Measurements from ENCODE around the gene RNF220. TPM values are rescaled to one million over a fixed set of nuclear protein-coding genes. Genes with fewer than 3 reads are reported as not detected.

Gene RNF220
- total and polyA plus RNA-seq, 10 donors: 59.0 to 126 (median 71.7) TPM

DNA sequence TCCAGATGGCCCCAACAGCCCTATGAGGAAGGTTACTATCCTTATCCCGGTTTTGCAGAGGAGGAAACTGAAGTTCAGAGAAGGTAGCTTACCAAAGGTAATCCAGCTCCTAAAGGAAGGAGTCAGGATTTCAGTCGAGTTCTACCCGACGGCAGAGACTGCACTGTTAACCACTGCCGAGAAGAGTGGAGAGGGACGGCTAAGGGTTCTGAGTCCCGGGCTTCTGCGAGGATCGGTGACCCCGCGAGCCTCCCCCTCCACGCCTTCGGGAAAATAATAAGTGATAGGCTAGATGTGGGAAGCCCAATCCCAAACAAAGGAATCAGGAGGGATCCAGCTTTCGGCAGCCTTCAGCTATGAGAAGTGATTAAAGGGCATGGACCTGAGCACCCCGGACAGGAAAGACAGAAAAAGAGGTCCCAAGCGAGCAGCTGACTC, 268.6 kb downstream of the RNF220 start:
- Histone ChIP-seq H3K4me3 (peak overlapping the region; percentile 55 to 83 (median 62)), H3K27me3 (replicated peaks in 1 of 7) (no peaks in the 10 kb centered on the region), H3K27ac (peak overlapping the region; percentile 88 to 98 (median 92)), H3K9me3 (no peaks in the 10 kb centered on the region), H3K4me1 (peaks cover 25 to 67% (median 53%) of the 10 kb centered on the region in 6 donors), H3K36me3 (no peaks in the 10 kb centered on the region)
- TF ChIP-seq POLR2AphosphoS5 (IDR thresholded peaks at IDR 0.05): no peak
- TF ChIP-seq, protein P1, sequence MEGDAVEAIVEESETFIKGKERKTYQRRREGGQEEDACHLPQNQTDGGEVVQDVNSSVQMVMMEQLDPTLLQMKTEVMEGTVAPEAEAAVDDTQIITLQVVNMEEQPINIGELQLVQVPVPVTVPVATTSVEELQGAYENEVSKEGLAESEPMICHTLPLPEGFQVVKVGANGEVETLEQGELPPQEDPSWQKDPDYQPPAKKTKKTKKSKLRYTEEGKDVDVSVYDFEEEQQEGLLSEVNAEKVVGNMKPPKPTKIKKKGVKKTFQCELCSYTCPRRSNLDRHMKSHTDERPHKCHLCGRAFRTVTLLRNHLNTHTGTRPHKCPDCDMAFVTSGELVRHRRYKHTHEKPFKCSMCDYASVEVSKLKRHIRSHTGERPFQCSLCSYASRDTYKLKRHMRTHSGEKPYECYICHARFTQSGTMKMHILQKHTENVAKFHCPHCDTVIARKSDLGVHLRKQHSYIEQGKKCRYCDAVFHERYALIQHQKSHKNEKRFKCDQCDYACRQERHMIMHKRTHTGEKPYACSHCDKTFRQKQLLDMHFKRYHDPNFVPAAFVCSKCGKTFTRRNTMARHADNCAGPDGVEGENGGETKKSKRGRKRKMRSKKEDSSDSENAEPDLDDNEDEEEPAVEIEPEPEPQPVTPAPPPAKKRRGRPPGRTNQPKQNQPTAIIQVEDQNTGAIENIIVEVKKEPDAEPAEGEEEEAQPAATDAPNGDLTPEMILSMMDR (IDR thresholded peaks at IDR 0.05 in 8 of 11, conservative IDR thresholded peaks at IDR 0.05 in 3 of 11): no peak
- TF ChIP-seq POLR2A (IDR thresholded peaks at IDR 0.05): no peak
- 0 to 3% (median 2%) methylated on average over 16 of the region's 16 CpGs for WGBS, 5 donors
- intact Hi-C loops (cut with DNase I; ENCODE audit: low total_unique reads): no loop called here
- DNase-seq: no peak

DNA sequence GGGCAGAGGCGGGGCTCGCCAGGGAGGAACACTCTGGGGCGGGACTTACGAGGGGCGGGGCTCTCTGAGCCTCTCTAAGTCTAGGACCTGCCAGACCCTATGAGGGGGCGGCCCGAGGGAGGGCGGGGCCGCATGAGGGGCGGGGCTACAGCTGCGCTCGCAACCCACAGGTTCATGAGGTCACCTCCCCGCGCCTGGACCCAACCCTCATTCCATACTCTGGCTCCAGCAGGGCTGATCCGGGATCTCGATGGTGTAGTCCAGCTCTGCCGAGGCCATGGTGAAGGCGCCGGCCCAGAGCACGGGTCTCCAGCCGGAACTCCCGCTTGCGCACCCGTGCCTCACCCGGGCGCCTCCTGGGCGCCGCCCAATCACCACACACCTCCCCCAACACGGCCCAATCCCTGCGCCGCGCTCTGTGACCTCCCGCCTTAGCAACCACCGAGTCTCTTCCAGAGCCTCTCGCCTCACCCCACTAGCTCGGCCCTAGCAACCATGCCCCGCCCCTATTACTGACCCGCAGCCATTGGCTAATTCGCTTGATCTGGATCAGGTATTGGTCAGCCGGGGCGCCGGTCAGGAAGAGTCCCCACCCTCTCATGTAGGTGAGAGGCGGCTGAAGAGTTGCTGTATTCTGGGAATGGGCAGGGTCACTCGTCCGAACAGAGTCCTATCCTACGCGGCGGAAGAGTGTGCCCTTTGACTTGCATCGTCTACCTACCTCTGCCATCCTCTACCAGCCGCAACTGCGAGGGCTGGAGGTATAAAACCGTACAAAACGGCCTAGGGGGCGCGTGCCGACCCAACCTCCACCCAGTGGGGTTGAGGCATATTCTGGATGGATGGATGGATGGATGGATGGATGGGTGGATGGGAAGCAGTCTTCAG, 269.3 kb downstream of the RNF220 start, which contains the start of the genes ARMH1 and TMEM53:
ARMH1 (plus strand) TSS at position 602 of the 888 bp plus-strand sequence. CDS start 14,984 bp downstream, outside the sequence.
TMEM53 (minus strand) TSS at position 369 of the 888 bp plus-strand sequence; CDS start at position 279, 90 bp downstream.
- Histone ChIP-seq H3K27ac (peak within 1 kb of the TSS; percentile 88 to 98 (median 92)), H3K27me3 (replicated peaks in 1 of 7) (no peaks in the 10 kb centered on the region), H3K36me3 (no peaks in the 10 kb centered on the region), H3K4me1 (peaks cover 25 to 67% (median 53%) of the 10 kb centered on the region in 6 donors), H3K9me3 (no peaks in the 10 kb centered on the region), H3K4me3 (peak within 1 kb of the TSS; percentile 55 to 83 (median 62))
- peak; percentile 100 for DNase-seq
- intact Hi-C loops (cut with DNase I; ENCODE audit: low total_unique reads): no loop called here
- WGBS, 5 donors: 1 to 4% (median 2%) methylated on average over 34 to 56 of the region's 56 CpGs
- TF ChIP-seq, protein P1 (IDR thresholded peaks at IDR 0.05 in 8 of 11, conservative IDR thresholded peaks at IDR 0.05 in 3 of 11): peak in 2 of 11 experiments; percentile 21 to 27
- TF ChIP-seq POLR2A (IDR thresholded peaks at IDR 0.05) (no peak), POLR2AphosphoS5 (IDR thresholded peaks at IDR 0.05) (peak; percentile 78 to 89 (median 84))

DNA sequence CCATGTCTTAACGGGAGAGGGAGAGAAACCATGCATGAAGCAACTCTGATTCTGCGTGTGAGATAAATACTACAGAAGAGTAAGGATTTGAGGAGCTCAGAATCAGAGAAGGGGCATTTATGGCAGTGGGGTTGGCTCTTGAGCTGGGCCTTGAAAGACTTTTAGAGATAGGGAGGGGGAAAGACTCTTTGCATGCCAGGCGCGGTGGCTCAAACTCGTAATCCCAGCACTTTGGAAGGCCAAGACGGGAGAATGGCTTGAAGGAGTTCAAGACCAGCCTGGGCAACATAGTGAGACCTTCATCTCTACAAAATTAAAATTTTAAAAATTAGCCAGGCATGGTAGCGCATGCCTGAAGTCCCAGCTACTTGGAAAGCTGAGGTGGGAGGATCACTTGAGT, 270.1 kb downstream of the RNF220 start:
- TF ChIP-seq POLR2AphosphoS5 (IDR thresholded peaks at IDR 0.05) (no peak), POLR2A (IDR thresholded peaks at IDR 0.05) (no peak)
- TF ChIP-seq, protein P1 (IDR thresholded peaks at IDR 0.05 in 8 of 11, conservative IDR thresholded peaks at IDR 0.05 in 3 of 11): no peak
- H3K36me3 ChIP-seq: no peaks in the 10 kb centered on the region
- no peaks in the 10 kb centered on the region for H3K27me3 ChIP-seq (replicated peaks in 1 of 7)
- peak overlapping the region in 5 of 8 donors; percentile 55 to 83 (median 57) for H3K4me3 ChIP-seq
- peak; percentile 73 for DNase-seq
- WGBS, 5 donors: 84 to 94% (median 89%) methylated on average over 7 of the region's 7 CpGs
- peaks cover 25 to 67% (median 53%) of the 10 kb centered on the region in 6 donors for H3K4me1 ChIP-seq
- no peaks in the 10 kb centered on the region for H3K9me3 ChIP-seq
- H3K27ac ChIP-seq: peak overlapping the region in 6 of 8 donors; percentile 52 to 98 (median 92)
- intact Hi-C loops (cut with DNase I; ENCODE audit: low total_unique reads): no loop called here

Data from spleen (tissue), 11 donors.